SK-N-SH treated with all-trans-retinoic acid at 6 μM for 48 hours (cell line): ENCODE measurements around the gene AIG1.

Source experiments
- ARNTL ChIP-seq: fragments of 450-650 bp; formaldehyde crosslinking; IDR thresholded peaks from 2 replicates; pipeline ENCODE4 v1.5.0; 2020; ENCODE audit warnings: low read depth, mild to moderate bottlenecking, moderate library complexity, borderline replicate concordance
- SNAI2 ChIP-seq: fragments of 250-450 bp; sonication (Bioruptor Pico); IDR thresholded peaks from 2 replicates; pipeline ENCODE4 v1.5.0; 2020; ENCODE audit warnings: mild to moderate bottlenecking, moderate library complexity
- TOX ChIP-seq: fragments of 250-450 bp; sonication (Bioruptor Pico); IDR thresholded peaks from 2 replicates; pipeline ENCODE4 v1.8.0; 2021; ENCODE audit warnings: mild to moderate bottlenecking, moderate library complexity, borderline replicate concordance
- ZNF565 ChIP-seq: fragments of 450-650 bp; formaldehyde crosslinking; conservative IDR thresholded peaks from 2 replicates; pipeline ENCODE4 v1.5.0; 2020; ENCODE audit warnings: low read depth, mild to moderate bottlenecking, moderate library complexity
- TF ChIP-seq, protein P1 (sequence below): fragments of 250-450 bp; sonication (Bioruptor Pico); IDR thresholded peaks from 2 replicates; pipeline ENCODE4 v1.8.0; 2020; ENCODE audit warnings: mild to moderate bottlenecking, moderate library complexity, borderline replicate concordance

DNA sequence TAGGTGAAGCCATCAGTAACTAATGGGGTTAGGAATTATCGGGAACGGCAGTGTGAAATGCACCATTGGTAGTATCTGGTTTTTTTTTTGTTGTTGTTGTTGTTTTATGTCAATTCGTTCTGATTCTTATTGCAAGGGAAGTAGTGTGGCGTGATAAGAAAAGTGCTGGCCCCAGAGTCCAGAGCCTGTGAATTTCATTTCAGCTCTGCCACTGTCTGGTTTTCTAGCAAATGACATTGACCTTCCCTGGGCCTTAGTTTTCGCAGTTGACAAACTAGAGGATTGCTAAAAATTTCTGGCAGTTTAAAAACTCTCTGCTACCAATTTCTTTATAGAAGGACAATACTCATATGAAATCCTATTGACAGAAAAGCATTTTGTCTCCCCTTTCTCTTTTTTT lies 161.6 kb downstream of the AIG1 start:
- TF ChIP-seq, protein P1, sequence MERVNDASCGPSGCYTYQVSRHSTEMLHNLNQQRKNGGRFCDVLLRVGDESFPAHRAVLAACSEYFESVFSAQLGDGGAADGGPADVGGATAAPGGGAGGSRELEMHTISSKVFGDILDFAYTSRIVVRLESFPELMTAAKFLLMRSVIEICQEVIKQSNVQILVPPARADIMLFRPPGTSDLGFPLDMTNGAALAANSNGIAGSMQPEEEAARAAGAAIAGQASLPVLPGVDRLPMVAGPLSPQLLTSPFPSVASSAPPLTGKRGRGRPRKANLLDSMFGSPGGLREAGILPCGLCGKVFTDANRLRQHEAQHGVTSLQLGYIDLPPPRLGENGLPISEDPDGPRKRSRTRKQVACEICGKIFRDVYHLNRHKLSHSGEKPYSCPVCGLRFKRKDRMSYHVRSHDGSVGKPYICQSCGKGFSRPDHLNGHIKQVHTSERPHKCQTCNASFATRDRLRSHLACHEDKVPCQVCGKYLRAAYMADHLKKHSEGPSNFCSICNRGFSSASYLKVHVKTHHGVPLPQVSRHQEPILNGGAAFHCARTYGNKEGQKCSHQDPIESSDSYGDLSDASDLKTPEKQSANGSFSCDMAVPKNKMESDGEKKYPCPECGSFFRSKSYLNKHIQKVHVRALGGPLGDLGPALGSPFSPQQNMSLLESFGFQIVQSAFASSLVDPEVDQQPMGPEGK = no peak
- TF ChIP-seq TOX (CRISPR knock-in tag) = no peak
- no peak for TF ChIP-seq ARNTL (CRISPR knock-in tag)
- no peak for TF ChIP-seq SNAI2 (CRISPR knock-in tag)
- TF ChIP-seq ZNF565 (CRISPR knock-in tag) = no peak
